ENCODE measurements around the gene ZNF319. TPM values are rescaled to one million over a fixed set of nuclear protein-coding genes. Genes with fewer than 3 reads are reported as not detected.

The ZNF319 gene
- total and polyA plus RNA-seq, 10 of the 15 experiments (the other 5 are each of a cell fraction or from before 2014, with no cell fraction given) = 0.29 to 7.4 (median 1.7) TPM

GRCh38 chr16:57960310-57960709, 40.2 kb downstream of the ZNF319 start:
- ChIA-PET SMC1A (ENCODE audit: uncharacterized antibody, unreplicated experiment) (no interaction called here), RAD21 (ENCODE audit: unreplicated experiment) (no interaction called here), POLR2A (no interaction called here), CTCF (no interaction called here)
- Histone ChIP-seq H4K20me1 (ENCODE audit: control insufficient read depth, insufficient read depth) (no peaks in the 10 kb centered on the region), H2AFZ (ENCODE audit: control insufficient read depth, low read depth, low read length) (no peak overlapping the region), H3K4me2 (ENCODE audit: control insufficient read depth, insufficient read depth) (no peak overlapping the region), H3K4me3 (no peak overlapping the region), H3K36me3 (ENCODE audit: control insufficient read depth in 2 of 2, insufficient read depth in 2 of 2, low read length in 1 of 2) (no peaks in the 10 kb centered on the region), H3K4me1 (ENCODE audit: control insufficient read depth, insufficient read depth, low read length) (0 out of 2 replicates have a peak, but pooled peaks cover 2% of the 10 kb centered on the region), H3K9me3 (replicated peaks; ENCODE audit: control insufficient read depth, insufficient read depth, low read length) (no peaks in the 10 kb centered on the region), H3K27ac (ENCODE audit: control insufficient read depth, insufficient read depth) (no peak overlapping the region), H3K27me3 (replicated peaks in 1 of 2; ENCODE audit: control insufficient read depth in 2 of 2, insufficient read depth in 2 of 2, low read length in 1 of 2) (no peaks in the 10 kb centered on the region), H3K79me2 (ENCODE audit: control insufficient read depth, insufficient read depth, low read length) (no peaks in the 10 kb centered on the region), H3K9ac (ENCODE audit: control insufficient read depth, insufficient read depth, low read length) (no peak overlapping the region)
- DNase-seq (ENCODE audit: low read depth, low spot score) = no peak
- FAIRE-seq = no peak
- TF ChIP-seq CBX3 (IDR thresholded peaks at IDR 0.05; ENCODE audit: borderline replicate concordance, low read depth) (no peak), BCL3 (IDR thresholded peaks at IDR 0.05; ENCODE audit: borderline replicate concordance, insufficient read depth, low read depth, low read length, poor library complexity, severe bottlenecking) (no peak), GATAD2B (conservative IDR thresholded peaks at IDR 0.05; ENCODE audit: low read depth) (no peak), SMAD5 (IDR thresholded peaks at IDR 0.05; ENCODE audit: low read depth) (no peak), CTCF (IDR thresholded peaks at IDR 0.05 in 2 of 3, conservative IDR thresholded peaks at IDR 0.05 in 1 of 3; ENCODE audit: control insufficient read depth in 2 of 3, extremely low read depth in 1 of 3, insufficient read depth in 1 of 3, low read depth in 3 of 3, low read length in 3 of 3) (no peak), CHD2 (IDR thresholded peaks at IDR 0.05; ENCODE audit: borderline replicate concordance, low read depth, low read length) (no peak), KDM1A (IDR thresholded peaks at IDR 0.05; ENCODE audit: borderline replicate concordance) (no peak), TCF12 (IDR thresholded peaks at IDR 0.05; ENCODE audit: low read depth, low read length) (no peak), POLR2A (IDR thresholded peaks at IDR 0.05; ENCODE audit: low read depth, low read length) (no peak), PKNOX1 (IDR thresholded peaks at IDR 0.05) (no peak), CREM (IDR thresholded peaks at IDR 0.05; ENCODE audit: low read depth) (no peak), NFIC (IDR thresholded peaks at IDR 0.05; ENCODE audit: low read depth, low read length) (no peak), SMC3 (IDR thresholded peaks at IDR 0.05; ENCODE audit: borderline replicate concordance, low read length) (no peak), CBX5 (IDR thresholded peaks at IDR 0.05; ENCODE audit: low read depth) (no peak)
- ATAC-seq = no peak
- 13% methylated on average over 9 of the region's 10 CpGs for WGBS (ENCODE audit: insufficient coverage, insufficient replicate concordance, low lambda C conversion rate, missing lambda C conversion rate)
- BruUV-seq (replicated peaks) = no TSS peak
- intact Hi-C loops (cut with micrococcal nuclease; ENCODE audit: unreplicated experiment) = no loop called here
- in situ Hi-C loops (cut with MboI) = no loop called here

Measured in GM12878 (cell line).